Mononuclear cell (primary cell): ENCODE data around the gene AFAP1. TPM values are rescaled to one million over a fixed set of nuclear protein-coding genes. Genes with fewer than 3 reads are reported as not detected.

Experiments used
- H3K27me3 ChIP-seq: 2 replicates; pipeline ENCODE4 v1.6.0; 2011; ENCODE audit warnings: low read length, control low read depth; ENCODE audit not compliant: insufficient read depth
- H3K4me1 ChIP-seq: 2 replicates; pipeline ENCODE4 v1.5.1; 2011; ENCODE audit warnings: mild to moderate bottlenecking, low read length, control low read depth; ENCODE audit not compliant: insufficient read depth
- H3K4me3 ChIP-seq: 2 replicates; pipeline ENCODE4 v1.5.1; 2011; ENCODE audit warnings: mild to moderate bottlenecking, low read length, moderate library complexity
- H3K9me3 ChIP-seq: 2 replicates; pipeline ENCODE4 v1.5.1; 2011; ENCODE audit warnings: low read depth, mild to moderate bottlenecking, control low read depth, low read length
- total RNA-seq: library from RNA; depleted of rRNA; stranded (reverse); fragments of >200 nt; gene quantifications from one replicate; pipeline ENCODE4 v1.2.3, GENCODE V29; 2012

Gene AFAP1
- total RNA-seq, 1 donor: 6.7 TPM

DNA sequence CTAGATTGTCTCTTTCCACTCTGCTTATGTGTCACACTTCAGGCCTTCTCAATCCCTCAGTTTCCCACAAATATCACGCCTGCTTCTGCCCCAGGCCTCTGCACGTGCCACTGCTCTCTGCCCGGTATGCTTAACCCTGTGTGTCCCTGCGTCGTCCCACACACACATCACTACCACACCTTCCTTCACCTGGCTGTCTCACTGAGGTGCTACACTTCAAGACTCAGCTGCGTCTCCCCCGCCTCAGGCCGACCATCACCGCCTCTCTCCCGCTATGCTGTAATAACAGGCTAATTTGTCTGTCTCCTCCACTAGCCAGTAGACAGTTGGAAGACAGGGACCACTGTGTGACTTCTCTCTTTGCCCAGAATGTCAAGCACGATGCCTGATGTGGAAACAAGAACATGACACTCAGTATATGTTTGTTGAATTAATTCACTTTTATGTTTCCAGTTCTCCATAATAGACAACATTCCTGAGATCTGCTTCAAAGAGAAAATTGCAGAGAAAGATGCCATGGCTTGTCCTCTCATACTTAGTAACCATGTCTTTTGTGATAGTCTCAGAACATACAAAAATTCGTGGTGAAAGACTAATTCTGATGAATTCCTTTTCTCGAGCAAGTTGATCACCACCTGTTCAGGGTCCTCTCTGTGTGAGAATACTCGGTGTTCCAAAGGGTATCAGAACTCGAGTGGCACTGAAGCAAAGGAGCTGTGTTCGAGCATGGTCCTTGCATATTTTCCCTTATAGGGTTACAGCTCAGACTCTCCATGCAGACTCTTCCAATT is 54.2 kb downstream of the AFAP1 start:
- Histone ChIP-seq H3K4me3 (no peak overlapping the region), H3K9me3 (no peaks in the 10 kb centered on the region), H3K27me3 (no peaks in the 10 kb centered on the region), H3K4me1 (no peaks in the 10 kb centered on the region)

DNA sequence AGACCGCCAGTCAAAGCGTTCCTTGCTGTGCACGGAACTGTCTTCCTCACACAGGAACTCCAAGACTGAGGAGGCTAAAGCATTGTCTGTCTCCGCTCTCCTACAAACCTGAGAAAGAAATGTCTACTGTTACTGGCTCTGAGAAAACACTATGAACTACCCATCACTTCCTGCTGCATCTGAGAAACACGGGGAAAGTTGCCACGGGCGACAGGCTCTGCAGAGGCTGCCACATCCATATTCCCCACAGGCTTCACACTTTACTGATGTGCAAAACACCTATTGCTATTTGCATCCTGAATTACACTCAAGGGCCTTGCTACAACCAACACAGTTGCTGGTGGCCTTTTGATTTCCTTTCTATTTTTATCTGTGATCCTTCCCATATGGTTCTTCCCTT is 59.0 kb downstream of the AFAP1 start:
- H3K9me3 ChIP-seq: no peaks in the 10 kb centered on the region
- H3K27me3 ChIP-seq: no peaks in the 10 kb centered on the region
- no peak overlapping the region for H3K4me3 ChIP-seq
- no peaks in the 10 kb centered on the region for H3K4me1 ChIP-seq

DNA sequence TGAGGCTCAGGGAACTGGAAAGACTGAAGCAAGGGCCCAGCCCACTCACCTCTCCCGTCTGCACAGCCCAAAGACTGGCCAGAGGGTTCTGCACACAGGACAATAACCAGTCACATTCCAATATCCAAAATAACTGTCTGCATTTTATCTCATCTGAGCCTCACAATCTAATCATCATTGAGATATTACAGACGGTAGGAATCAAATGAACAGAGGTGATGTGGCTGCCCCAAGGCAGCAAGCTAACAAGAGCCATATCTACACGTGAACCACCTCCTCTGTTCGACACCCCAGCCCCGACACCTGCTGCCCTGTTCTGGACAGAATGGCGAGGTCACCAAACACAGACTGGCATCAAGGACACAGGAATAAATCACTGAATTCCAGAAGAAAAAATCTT is 60.5 kb downstream of the AFAP1 start:
- H3K27me3 ChIP-seq: no peaks in the 10 kb centered on the region
- no peaks in the 10 kb centered on the region for H3K4me1 ChIP-seq
- H3K4me3 ChIP-seq: no peak overlapping the region
- H3K9me3 ChIP-seq: no peaks in the 10 kb centered on the region

DNA sequence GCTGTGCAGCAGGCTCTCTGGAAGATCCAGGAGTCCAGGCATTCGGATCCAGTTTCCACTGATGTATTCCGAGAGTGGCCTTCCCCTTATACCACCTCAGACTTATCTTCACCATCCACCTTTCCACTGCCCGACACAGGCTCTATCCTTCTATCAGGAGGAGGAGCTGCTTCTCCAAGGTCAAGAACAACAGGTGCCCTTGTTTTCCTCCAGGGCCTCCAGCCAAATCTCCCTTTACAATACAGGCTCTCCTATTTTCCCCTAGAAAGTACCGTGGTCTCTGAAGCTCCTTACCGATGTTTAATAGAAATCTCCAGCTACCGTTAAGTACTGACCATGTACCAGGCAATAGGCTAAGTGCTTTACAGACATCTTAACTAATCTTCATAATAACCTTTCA is 61.3 kb downstream of the AFAP1 start:
- Histone ChIP-seq H3K4me3 (no peak overlapping the region), H3K4me1 (no peaks in the 10 kb centered on the region)

DNA sequence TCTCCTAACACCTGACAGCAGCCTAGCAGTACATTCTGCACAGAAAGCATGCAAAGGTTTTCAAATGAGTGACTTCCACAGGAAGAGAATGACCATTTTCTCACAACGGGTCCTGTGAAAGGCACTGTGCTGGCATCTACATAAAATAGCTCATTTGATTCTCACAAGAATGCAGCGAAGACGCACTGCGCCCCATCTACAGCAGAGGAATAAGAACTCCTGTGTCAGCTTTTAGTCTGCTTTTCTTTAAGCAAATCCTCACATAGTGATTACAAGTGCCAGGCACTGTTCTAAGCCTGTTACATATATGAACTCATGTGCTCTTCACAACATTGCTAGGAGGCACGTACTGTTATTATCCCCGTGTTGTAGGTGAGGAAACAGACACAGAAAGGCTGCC is 62.5 kb downstream of the AFAP1 start:
- Histone ChIP-seq H3K9me3 (no peaks in the 10 kb centered on the region), H3K27me3 (no peaks in the 10 kb centered on the region), H3K4me3 (no peak overlapping the region), H3K4me1 (no peaks in the 10 kb centered on the region)

More for the DNA sequence above, 61.3 kb downstream of the AFAP1 start:
- H3K9me3 ChIP-seq: no peaks in the 10 kb centered on the region
- no peaks in the 10 kb centered on the region for H3K27me3 ChIP-seq

DNA sequence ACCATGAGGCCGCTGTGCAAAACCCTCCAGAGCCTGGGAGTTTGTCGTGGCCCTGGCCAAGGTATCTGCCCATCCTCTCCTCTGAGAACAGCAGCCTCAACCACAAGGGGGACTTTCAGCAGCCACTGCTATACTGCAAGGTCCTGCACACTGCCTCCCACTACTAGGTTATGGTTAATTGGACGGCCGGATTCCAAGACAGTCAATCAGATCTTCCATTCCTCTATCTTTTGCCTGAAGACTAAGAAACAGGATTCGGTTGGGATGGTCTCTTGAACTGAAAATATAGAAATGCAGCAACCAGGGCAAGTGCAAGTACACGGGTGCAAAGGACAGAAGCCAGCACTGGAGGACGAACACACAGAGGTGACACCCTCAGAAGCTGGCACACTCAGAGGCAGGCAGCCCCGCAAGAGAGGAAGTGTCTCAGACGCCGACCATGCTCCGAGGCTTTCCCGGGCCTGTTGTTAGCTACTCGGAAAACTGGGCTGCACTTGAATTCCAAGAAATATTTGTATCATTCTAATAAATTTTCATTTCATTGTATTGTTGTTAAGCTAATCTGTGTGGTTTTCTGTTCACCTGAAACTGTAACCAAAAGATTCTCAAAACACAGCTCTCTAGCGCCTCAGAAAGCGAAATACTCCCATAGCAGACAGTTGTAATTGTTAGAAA is 63.3 kb downstream of the AFAP1 start:
- Histone ChIP-seq H3K9me3 (no peaks in the 10 kb centered on the region), H3K4me3 (no peak overlapping the region), H3K27me3 (no peaks in the 10 kb centered on the region), H3K4me1 (no peaks in the 10 kb centered on the region)

DNA sequence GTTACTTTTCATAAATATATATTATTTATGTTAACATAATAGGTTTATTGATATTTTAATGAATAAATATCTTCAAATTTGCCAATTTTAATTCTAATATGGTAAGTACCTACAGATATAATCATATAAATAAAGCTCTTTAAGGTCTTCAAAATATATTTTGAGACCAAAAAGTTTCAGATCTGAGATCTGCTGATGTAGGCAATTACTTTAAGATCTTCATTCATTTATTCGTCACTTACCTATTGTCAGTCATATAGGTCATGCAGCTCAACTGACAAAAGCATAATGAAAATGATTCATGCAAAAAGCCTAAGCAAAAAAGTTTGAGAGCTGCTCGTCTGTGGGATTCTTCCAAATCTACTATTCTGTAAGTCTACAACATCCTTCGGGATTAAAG is 64.8 kb downstream of the AFAP1 start:
- Histone ChIP-seq H3K9me3 (no peaks in the 10 kb centered on the region), H3K4me3 (no peak overlapping the region), H3K27me3 (no peaks in the 10 kb centered on the region), H3K4me1 (no peaks in the 10 kb centered on the region)

DNA sequence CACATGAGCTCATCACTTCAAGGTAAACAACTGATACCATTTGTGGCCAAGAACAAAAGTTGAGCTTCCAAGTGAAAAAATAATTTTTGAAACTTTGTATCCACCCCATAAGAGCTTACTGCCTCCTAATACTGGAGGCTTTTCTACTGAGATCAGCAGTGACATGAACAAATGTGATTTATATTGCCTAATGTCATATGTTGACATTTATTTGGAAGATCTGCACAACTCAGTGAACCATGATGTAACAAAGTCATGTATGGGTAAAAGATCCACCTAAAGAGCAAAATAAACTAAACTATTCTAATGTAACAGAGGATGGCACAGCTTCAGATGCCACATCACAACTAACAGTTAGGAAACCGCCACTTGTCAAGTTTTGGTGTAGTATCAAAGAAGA is 65.8 kb downstream of the AFAP1 start:
- no peak overlapping the region for H3K4me3 ChIP-seq
- no peaks in the 10 kb centered on the region for H3K9me3 ChIP-seq
- no peaks in the 10 kb centered on the region for H3K4me1 ChIP-seq
- H3K27me3 ChIP-seq: no peaks in the 10 kb centered on the region

DNA sequence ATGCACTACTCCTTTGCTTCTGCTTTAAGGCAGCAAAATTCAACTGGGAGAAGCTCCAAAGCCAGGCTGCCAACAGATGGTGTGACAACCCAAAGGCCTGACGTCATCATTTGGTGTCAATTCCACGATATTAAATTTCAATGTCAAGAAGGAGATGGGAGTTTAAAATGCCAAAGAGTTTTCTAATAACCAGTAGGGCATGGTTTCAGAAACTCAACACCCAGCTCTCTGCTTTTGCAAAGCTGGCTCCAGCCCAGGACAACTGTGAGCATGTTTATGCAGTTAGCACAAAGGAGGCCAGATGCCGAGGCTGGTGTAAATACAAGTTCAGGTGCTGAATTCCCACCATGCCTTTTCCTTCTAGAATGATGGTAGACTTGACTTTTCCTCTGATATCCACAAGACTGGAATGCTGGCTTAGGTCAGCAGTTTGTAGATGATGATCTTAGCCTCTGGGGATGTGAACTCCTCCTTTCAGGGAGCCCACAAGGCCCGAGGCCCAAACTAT is 67.3 kb downstream of the AFAP1 start:
- Histone ChIP-seq H3K4me1 (no peaks in the 10 kb centered on the region), H3K27me3 (no peaks in the 10 kb centered on the region), H3K9me3 (no peaks in the 10 kb centered on the region), H3K4me3 (no peak overlapping the region)

DNA sequence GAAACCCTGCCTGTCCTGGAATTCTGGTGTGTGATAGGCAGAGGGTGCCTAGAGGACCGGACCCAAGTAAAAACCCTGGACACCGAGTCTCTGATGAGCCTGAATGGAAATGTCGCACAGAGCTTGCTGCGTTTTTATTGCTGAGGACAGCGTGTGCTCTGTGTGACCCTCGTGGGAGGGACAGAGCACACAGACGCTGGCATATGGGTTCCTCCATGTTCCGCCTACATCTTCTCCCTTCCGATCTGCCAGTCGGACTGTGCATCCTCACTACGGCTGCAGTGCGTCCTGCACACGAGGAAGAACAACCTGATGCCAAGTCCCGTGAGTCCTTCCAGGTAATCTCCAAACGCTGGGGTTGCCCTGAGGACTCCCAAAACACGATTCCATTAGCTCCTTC is 68.3 kb downstream of the AFAP1 start:
- no peaks in the 10 kb centered on the region for H3K4me1 ChIP-seq
- H3K9me3 ChIP-seq: no peaks in the 10 kb centered on the region
- no peaks in the 10 kb centered on the region for H3K27me3 ChIP-seq
- no peak overlapping the region for H3K4me3 ChIP-seq

DNA sequence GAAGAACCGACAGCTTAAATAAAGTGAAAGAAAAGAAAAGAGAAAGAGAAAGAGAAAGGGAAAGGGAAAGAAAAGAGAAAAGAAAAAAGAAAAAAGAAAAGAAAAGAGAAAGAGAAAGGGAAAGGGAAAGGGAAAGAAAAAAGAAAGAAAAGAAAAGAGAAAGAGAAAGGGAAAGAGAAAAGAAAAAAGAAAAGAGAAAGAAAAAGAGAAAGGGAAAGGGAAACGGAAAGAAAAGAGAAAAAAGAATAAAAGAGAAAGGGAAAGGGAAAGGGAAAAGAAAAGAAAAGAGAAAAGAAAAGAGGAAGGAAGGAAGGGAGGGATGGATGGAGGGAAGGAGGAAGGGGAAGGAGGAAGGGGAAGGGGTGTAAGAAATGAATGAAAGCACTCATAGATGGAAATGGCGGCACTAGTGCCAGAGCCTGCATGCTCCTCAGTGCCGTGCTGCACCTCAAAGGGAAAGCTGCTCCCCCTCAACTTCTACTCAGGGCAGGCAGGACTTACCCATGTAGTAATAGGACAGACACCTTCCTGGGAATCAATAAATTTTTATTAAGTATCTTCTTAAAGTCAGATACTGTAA is 70.7 kb downstream of the AFAP1 start:
- Histone ChIP-seq H3K4me3 (no peak overlapping the region), H3K9me3 (no peaks in the 10 kb centered on the region), H3K4me1 (no peaks in the 10 kb centered on the region), H3K27me3 (no peaks in the 10 kb centered on the region)

DNA sequence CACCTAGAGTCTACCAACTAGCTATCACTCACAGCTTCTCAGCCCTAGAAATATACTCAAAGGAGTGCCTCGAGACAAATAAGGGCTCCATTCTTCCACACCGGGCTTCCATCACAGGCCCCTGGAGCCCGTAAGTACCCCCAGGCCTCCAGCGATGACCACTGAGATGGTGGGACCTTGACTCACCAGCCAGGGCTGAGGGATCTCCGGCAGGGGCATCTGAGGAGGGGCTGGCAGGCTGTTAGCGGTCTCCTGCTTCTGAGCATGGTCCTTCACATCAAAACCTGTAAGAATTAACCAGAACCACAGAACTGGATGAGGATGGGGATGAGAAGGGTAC is 71.3 kb downstream of the AFAP1 start:
- H3K9me3 ChIP-seq: no peaks in the 10 kb centered on the region
- H3K4me3 ChIP-seq: no peak overlapping the region
- H3K27me3 ChIP-seq: no peaks in the 10 kb centered on the region
- no peaks in the 10 kb centered on the region for H3K4me1 ChIP-seq

DNA sequence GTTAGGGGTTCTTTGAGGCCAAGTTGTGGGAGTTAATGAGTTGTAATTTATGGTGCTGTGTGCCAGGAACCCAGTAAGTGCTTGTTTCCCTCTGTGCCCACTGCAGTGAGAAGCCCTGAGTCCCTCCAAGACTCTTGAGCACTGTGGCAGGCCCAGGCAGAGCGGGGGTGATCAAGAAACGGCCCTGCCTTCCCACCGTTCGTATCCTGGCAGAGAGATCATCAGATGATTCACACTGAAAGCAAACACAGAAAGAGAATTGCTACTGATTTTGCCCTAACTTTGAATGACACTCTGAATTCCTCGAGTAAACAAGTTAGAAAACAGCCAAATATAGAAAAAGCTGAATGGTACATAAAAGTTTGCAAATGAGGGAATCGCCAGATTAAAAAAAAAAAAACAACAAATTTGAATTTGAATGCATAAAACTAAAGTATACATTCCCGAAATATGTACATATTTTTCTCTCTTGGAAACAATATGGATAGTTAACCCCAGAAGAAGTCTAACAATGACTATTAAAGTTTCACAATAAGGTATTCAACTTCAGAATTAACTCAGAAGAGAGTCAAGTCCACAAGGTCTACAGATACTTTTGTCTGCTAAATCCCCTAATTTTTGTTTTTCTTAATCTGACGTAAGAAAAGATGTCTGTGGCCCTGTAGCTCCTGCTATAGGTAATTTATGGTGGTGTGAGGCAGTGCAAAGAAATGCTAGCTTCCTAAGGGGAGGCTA is 71.8 kb downstream of the AFAP1 start:
- Histone ChIP-seq H3K9me3 (no peaks in the 10 kb centered on the region), H3K4me1 (no peaks in the 10 kb centered on the region), H3K27me3 (no peaks in the 10 kb centered on the region), H3K4me3 (no peak overlapping the region)

DNA sequence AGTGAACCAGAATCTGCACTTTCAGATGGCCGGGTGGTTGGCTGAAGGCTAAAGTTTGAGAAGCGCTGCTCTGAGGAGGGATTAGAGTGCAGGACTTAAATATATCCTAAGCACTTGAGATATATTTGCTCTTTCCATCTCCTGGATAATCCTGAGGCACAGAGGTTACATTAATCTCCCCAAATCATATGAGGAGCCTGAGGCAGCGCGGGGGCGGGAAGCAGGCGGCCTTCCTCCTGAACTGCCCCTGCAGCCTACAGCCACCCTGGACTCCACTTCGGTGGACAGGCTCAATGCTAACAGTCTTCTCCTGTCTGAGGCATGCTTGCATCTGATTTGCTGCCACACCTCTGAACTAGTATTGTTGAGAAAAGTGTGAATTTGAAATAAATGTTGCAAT is 72.5 kb downstream of the AFAP1 start:
- H3K9me3 ChIP-seq: no peaks in the 10 kb centered on the region
- no peaks in the 10 kb centered on the region for H3K4me1 ChIP-seq
- no peak overlapping the region for H3K4me3 ChIP-seq
- H3K27me3 ChIP-seq: no peaks in the 10 kb centered on the region

DNA sequence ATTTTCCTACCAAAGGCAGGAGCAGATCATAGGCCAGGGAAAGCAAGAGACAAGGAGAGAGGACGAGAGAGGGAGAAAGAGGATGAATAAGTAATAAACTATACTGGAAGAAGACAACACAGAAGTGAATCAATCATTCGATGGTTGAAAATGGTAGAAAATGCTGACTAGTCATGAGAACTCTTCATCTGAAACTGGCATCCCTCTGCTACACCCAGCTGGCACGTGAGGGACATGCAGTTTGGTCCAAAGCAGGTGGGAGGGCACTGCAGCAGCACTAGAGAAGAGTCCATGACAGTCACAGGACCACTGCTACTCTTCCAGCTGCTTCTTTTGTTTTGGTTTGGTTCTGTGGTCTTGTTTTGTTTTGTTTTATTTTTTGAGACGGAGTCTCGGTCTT is 74.1 kb downstream of the AFAP1 start:
- no peaks in the 10 kb centered on the region for H3K27me3 ChIP-seq
- H3K9me3 ChIP-seq: no peaks in the 10 kb centered on the region
- no peaks in the 10 kb centered on the region for H3K4me1 ChIP-seq
- H3K4me3 ChIP-seq: no peak overlapping the region
